Liver (tissue), 9 donors: ENCODE results near the gene TATDN3. TPM values are rescaled to one million over a fixed set of nuclear protein-coding genes. Genes with fewer than 3 reads are reported as not detected.

Experiments used
- DNase-seq: peaks from one replicate; pipeline ENCODE4 v3.0.0-alpha.2; 2017; ENCODE audit warnings: low spot score
- H3K27ac ChIP-seq, 2 donors: one replicate each; pipeline ENCODE4 v1.7.0; 2013; ENCODE audit warnings: inconsistent platforms in 2 of 2, low read length in 2 of 2, control low read depth in 1 of 2, low read depth in 1 of 2, mild to moderate bottlenecking in 1 of 2
- H3K27me3 ChIP-seq, 4 donors: one replicate each; pipeline versions ENCODE4 v1.6.1 to v1.7.0; 2013; ENCODE audit warnings: low read length in 3 of 4, inconsistent platforms in 1 of 4, mild to moderate bottlenecking in 1 of 4, moderate library complexity in 1 of 4; ENCODE audit not compliant: control insufficient read depth in 4 of 4, insufficient read depth in 4 of 4
- H3K36me3 ChIP-seq, 4 donors: one replicate each; pipeline versions ENCODE4 v1.6.1 to v1.7.0; 2013; ENCODE audit warnings: low read length in 3 of 4, mild to moderate bottlenecking in 3 of 4, low read depth in 1 of 4, moderate library complexity in 1 of 4; ENCODE audit not compliant: control insufficient read depth in 4 of 4, insufficient read depth in 3 of 4
- H3K4me1 ChIP-seq, 4 donors: one replicate each; pipeline versions ENCODE4 v1.6.1 to v1.7.0; 2013; ENCODE audit warnings: low read length in 3 of 4, mild to moderate bottlenecking in 3 of 4, moderate library complexity in 1 of 4; ENCODE audit not compliant: control insufficient read depth in 4 of 4, insufficient read depth in 4 of 4
- H3K4me3 ChIP-seq, 3 donors: one replicate each; pipeline versions ENCODE4 v1.6.1 to v1.7.0; 2013; ENCODE audit warnings: low read length in 3 of 3, control low read depth in 1 of 3, low read depth in 1 of 3, mild to moderate bottlenecking in 1 of 3
- H3K9ac ChIP-seq, 2 donors: one replicate each; pipeline ENCODE4 v1.7.0; 2013; ENCODE audit warnings: low read length in 2 of 2, mild to moderate bottlenecking in 2 of 2, moderate library complexity in 2 of 2, control low read depth in 1 of 2, low read depth in 1 of 2
- H3K9me3 ChIP-seq, 4 donors: one replicate each; pipeline versions ENCODE4 v1.6.1 to v1.7.0; 2013; ENCODE audit warnings: low read length in 3 of 4; ENCODE audit not compliant: control insufficient read depth in 4 of 4
- EGR1 ChIP-seq, 2 donors: IDR thresholded peaks; 2 replicates each; pipeline ENCODE4 v1.6.1; 2016 to 2018; ENCODE audit warnings: antibody characterized with exemption in 2 of 2, low read depth in 2 of 2
- FOXA2 ChIP-seq: IDR thresholded peaks from 2 replicates; pipeline ENCODE4 v1.6.1; 2016; ENCODE audit warnings: antibody characterized with exemption
- GABPA ChIP-seq, 2 donors: IDR thresholded peaks in 1 of 2; conservative IDR thresholded peaks in 1 of 2; 2 replicates each; pipeline ENCODE4 v1.6.1; 2016; ENCODE audit warnings: antibody characterized with exemption in 2 of 2, mild to moderate bottlenecking in 1 of 2, moderate library complexity in 1 of 2
- RAD21 ChIP-seq, 2 donors: IDR thresholded peaks; 2 replicates each; pipeline ENCODE4 v1.6.1; 2016; ENCODE audit warnings: antibody characterized with exemption in 2 of 2, mild to moderate bottlenecking in 2 of 2
- SP1 ChIP-seq: IDR thresholded peaks from 2 replicates; pipeline ENCODE4 v1.6.1; 2018; ENCODE audit warnings: antibody characterized with exemption, mild to moderate bottlenecking
- TAF1 ChIP-seq: conservative IDR thresholded peaks from 2 replicates; pipeline ENCODE4 v1.6.1; 2016; ENCODE audit warnings: antibody characterized with exemption, mild to moderate bottlenecking
- YY1 ChIP-seq: IDR thresholded peaks from 2 replicates; pipeline ENCODE4 v1.6.1; 2016; ENCODE audit warnings: antibody characterized with exemption, mild to moderate bottlenecking
- WGBS: extraction: QIAGEN DNeasy Blood & Tissue Kit; methylation state at CpG from one replicate; pipeline ENCODE4 v1.1.7; 2013; 5-methylcytosine and 5-hydroxymethylcytosine counted together
- polyA plus RNA-seq, 2 donors: library from polyadenylated mRNA; stranded (reverse) in 1 of 2; unstranded in 1 of 2; fragments of 200-250 nt in 1 of 2; fragments of >200 nt in 1 of 2; fragmentation: Nextera tagmentation in 1 of 2; extraction: Ambion mirVana in 1 of 2; gene quantifications; one replicate each; pipeline versions ENCODE4 v1.2.1 to v1.2.3, GENCODE V29; 2013 to 2015
- total RNA-seq, 2 donors: library from RNA; depleted of rRNA; stranded (reverse); fragments of >200 nt; gene quantifications; one replicate each; pipeline ENCODE4 v1.2.3, GENCODE V29; 2014
- TF ChIP-seq, protein P1 (sequence below): fragments of 150-350 bp; IDR thresholded peaks from 2 replicates; pipeline ENCODE4 v1.5.1; 2017; ENCODE audit warnings: improper control_type of control experiment, low read depth, low read length; ENCODE audit not compliant: missing input control
- TF ChIP-seq, protein P2 (sequence below): IDR thresholded peaks from 2 replicates; pipeline ENCODE4 v1.6.1; 2016; ENCODE audit warnings: antibody characterized with exemption
- TF ChIP-seq, protein P3 (sequence below): IDR thresholded peaks from 2 replicates; pipeline ENCODE4 v1.6.1; 2016; ENCODE audit warnings: antibody characterized with exemption
- TF ChIP-seq, protein P4 (sequence below): IDR thresholded peaks from 2 replicates; pipeline ENCODE4 v1.6.1; 2016; ENCODE audit warnings: antibody characterized with exemption, mild to moderate bottlenecking
- donor health status: healthy.
- donor health status: healthy.
- donor health status: healthy.
- donor health status: healthy.
- donor health status: healthy.

Gene TATDN3
- total and polyA plus RNA-seq, 4 donors: 5.2 to 8.1 (median 6.7) TPM

DNA sequence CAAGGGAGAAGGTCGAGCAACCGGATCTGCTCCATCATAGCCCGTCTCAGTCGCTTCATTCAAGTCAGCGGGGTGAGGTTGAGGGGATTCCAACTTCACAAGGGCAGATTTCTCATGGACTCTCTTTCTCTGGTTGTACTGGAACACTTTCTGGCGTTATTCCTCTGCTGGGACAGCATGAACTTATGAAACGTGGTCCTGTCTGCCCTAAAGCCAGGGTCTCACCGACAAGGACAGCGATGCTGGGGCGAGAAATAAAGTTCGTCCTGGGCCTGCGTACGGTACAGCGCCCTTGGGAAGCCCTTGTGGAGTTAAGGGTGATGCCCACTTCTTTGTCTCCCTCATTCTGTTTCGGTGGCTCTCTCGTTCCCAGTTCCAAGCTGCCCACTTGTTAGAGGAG is 65.1 kb downstream of the TATDN3 start (continued):
- TF ChIP-seq, protein P1, sequence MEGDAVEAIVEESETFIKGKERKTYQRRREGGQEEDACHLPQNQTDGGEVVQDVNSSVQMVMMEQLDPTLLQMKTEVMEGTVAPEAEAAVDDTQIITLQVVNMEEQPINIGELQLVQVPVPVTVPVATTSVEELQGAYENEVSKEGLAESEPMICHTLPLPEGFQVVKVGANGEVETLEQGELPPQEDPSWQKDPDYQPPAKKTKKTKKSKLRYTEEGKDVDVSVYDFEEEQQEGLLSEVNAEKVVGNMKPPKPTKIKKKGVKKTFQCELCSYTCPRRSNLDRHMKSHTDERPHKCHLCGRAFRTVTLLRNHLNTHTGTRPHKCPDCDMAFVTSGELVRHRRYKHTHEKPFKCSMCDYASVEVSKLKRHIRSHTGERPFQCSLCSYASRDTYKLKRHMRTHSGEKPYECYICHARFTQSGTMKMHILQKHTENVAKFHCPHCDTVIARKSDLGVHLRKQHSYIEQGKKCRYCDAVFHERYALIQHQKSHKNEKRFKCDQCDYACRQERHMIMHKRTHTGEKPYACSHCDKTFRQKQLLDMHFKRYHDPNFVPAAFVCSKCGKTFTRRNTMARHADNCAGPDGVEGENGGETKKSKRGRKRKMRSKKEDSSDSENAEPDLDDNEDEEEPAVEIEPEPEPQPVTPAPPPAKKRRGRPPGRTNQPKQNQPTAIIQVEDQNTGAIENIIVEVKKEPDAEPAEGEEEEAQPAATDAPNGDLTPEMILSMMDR: no peak
- TF ChIP-seq, protein P2, sequence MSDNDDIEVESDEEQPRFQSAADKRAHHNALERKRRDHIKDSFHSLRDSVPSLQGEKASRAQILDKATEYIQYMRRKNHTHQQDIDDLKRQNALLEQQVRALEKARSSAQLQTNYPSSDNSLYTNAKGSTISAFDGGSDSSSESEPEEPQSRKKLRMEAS: no peak

DNA sequence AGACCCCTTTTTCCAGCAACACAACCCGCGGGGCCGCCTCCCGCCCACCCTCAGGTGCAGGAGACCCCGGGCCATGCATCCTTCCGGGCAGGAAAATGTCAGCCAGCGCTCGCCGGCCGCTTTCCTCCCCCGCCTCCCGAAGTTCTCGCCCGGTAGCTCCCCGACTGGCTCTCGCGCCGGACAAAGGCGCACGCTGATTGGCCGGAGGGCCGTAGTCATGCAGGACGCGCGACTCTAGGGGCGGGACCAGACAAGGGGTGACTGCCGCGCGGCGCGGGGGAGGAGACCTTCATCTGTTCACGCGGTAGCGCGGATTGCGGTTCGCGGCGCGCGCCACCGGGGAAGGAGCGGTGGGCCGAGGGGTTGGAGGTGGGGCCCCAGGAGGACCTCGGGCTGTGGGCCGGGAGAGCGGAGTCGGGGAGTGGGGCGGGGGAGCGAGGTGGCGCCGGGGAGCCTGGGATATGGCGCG is 66.3 kb downstream of the TATDN3 start, which contains the start of gene FLVCR1:
Gene FLVCR1, plus strand, starts transcription at position 284 of the 469 bp plus-strand sequence. Its CDS starts 178 bp downstream, at position 462.
- Histone ChIP-seq H3K36me3 (no peaks in the 10 kb centered on the region), H3K9ac (peak within 1 kb of the TSS; percentile 72 to 87), H3K27me3 (no peaks in the 10 kb centered on the region), H3K4me3 (peak within 1 kb of the TSS; percentile 60 to 93 (median 93)), H3K9me3 (no peaks in the 10 kb centered on the region), H3K27ac (peak within 1 kb of the TSS; percentile 79 to 90), H3K4me1 (peaks cover 4 to 15% (median 12%) of the 10 kb centered on the region in 4 donors)
- under 1% methylated on average over 54 of the region's 54 CpGs for WGBS
- TF ChIP-seq, protein P3, sequence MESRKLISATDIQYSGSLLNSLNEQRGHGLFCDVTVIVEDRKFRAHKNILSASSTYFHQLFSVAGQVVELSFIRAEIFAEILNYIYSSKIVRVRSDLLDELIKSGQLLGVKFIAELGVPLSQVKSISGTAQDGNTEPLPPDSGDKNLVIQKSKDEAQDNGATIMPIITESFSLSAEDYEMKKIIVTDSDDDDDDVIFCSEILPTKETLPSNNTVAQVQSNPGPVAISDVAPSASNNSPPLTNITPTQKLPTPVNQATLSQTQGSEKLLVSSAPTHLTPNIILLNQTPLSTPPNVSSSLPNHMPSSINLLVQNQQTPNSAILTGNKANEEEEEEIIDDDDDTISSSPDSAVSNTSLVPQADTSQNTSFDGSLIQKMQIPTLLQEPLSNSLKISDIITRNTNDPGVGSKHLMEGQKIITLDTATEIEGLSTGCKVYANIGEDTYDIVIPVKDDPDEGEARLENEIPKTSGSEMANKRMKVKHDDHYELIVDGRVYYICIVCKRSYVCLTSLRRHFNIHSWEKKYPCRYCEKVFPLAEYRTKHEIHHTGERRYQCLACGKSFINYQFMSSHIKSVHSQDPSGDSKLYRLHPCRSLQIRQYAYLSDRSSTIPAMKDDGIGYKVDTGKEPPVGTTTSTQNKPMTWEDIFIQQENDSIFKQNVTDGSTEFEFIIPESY: peak; percentile 75
- no peak for TF ChIP-seq FOXA2
- peak; percentile 93 for TF ChIP-seq YY1
- TF ChIP-seq GABPA (IDR thresholded peaks at IDR 0.05 in 1 of 2, conservative IDR thresholded peaks at IDR 0.05 in 1 of 2): peak in 1 of 2 donors; percentile 48
- peak; percentile 83 to 88 for TF ChIP-seq EGR1 (IDR thresholded peaks at IDR 0.05; ENCODE audit: low read depth in 2 of 2)
- peak; percentile 67 for TF ChIP-seq SP1
- TF ChIP-seq TAF1: peak; percentile 60
- peak in 1 of 2 donors; percentile 40 for TF ChIP-seq RAD21 (IDR thresholded peaks at IDR 0.05)
- TF ChIP-seq, protein P4, sequence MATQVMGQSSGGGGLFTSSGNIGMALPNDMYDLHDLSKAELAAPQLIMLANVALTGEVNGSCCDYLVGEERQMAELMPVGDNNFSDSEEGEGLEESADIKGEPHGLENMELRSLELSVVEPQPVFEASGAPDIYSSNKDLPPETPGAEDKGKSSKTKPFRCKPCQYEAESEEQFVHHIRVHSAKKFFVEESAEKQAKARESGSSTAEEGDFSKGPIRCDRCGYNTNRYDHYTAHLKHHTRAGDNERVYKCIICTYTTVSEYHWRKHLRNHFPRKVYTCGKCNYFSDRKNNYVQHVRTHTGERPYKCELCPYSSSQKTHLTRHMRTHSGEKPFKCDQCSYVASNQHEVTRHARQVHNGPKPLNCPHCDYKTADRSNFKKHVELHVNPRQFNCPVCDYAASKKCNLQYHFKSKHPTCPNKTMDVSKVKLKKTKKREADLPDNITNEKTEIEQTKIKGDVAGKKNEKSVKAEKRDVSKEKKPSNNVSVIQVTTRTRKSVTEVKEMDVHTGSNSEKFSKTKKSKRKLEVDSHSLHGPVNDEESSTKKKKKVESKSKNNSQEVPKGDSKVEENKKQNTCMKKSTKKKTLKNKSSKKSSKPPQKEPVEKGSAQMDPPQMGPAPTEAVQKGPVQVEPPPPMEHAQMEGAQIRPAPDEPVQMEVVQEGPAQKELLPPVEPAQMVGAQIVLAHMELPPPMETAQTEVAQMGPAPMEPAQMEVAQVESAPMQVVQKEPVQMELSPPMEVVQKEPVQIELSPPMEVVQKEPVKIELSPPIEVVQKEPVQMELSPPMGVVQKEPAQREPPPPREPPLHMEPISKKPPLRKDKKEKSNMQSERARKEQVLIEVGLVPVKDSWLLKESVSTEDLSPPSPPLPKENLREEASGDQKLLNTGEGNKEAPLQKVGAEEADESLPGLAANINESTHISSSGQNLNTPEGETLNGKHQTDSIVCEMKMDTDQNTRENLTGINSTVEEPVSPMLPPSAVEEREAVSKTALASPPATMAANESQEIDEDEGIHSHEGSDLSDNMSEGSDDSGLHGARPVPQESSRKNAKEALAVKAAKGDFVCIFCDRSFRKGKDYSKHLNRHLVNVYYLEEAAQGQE: peak; percentile 78
- TF ChIP-seq, protein P2: no peak
- peak; percentile 94 for DNase-seq
